Keratinocyte (primary cell): Measurements from ENCODE around the gene CD53. TPM values are rescaled to one million over a fixed set of nuclear protein-coding genes. Genes with fewer than 3 reads are reported as not detected.

Experiments used
- DNase-seq: peaks from one replicate; pipeline ENCODE4 v3.0.0-alpha.2; 2011; ENCODE audit warnings: low read depth, missing footprints, low spot score
- FAIRE-seq: peaks from 2 replicates; lab custom pipeline; 2011; peaks lifted over from hg19 to GRCh38; lab: Jason Lieb, UNC
- H2AFZ ChIP-seq: 2 replicates; pipeline ENCODE4 v1.6.0; 2012; ENCODE audit warnings: low read length, control low read depth, inconsistent platforms; ENCODE audit not compliant: control insufficient read depth
- H3K27ac ChIP-seq: 2 replicates; pipeline ENCODE4 v1.5.1; 2011; ENCODE audit warnings: low read length; ENCODE audit not compliant: control insufficient read depth, insufficient read depth
- H3K27me3 ChIP-seq: 3 replicates; pipeline ENCODE4 v1.6.0; 2011; ENCODE audit warnings: low read length; ENCODE audit not compliant: control insufficient read depth, insufficient read depth; ENCODE audit errors: extremely low read depth
- H3K36me3 ChIP-seq, 2 experiments: 2 replicates in 1 of 2; 3 replicates in 1 of 2; pipeline ENCODE4 v1.5.1; 2011; ENCODE audit warnings: low read length in 2 of 2, mild to moderate bottlenecking in 1 of 2; ENCODE audit not compliant: control insufficient read depth in 2 of 2, insufficient read depth in 2 of 2; ENCODE audit errors: extremely low read depth in 1 of 2
- H3K4me1 ChIP-seq: 3 replicates; pipeline ENCODE4 v1.5.1; 2011; ENCODE audit warnings: low read length; ENCODE audit not compliant: control insufficient read depth, insufficient read depth; ENCODE audit errors: extremely low read depth
- H3K4me2 ChIP-seq: 3 replicates; pipeline ENCODE4 v1.6.0; 2011; ENCODE audit warnings: low read depth, low read length; ENCODE audit not compliant: control insufficient read depth, insufficient read depth; ENCODE audit errors: extremely low read depth
- H3K4me3 ChIP-seq, 3 experiments: fragments of 200-600 bp in 1 of 3; sonication (generic) in 1 of 3; 2 replicates in 2 of 3; 3 replicates in 1 of 3; pipeline ENCODE4 v1.5.1; 2011 to 2016; ENCODE audit warnings: low read length in 3 of 3, mild to moderate bottlenecking in 3 of 3, control low read depth in 2 of 3, inconsistent platforms in 1 of 3, low read depth in 1 of 3, mixed read lengths in 1 of 3, mixed run types in 1 of 3, moderate library complexity in 1 of 3; ENCODE audit not compliant: control insufficient read depth in 2 of 3, insufficient read depth in 2 of 3; ENCODE audit errors: extremely low read depth in 1 of 3
- H3K79me2 ChIP-seq: 2 replicates; pipeline ENCODE4 v1.6.0; 2012; ENCODE audit warnings: low read length; ENCODE audit not compliant: control insufficient read depth, insufficient read depth
- H3K9ac ChIP-seq: 3 replicates; pipeline ENCODE4 v1.6.0; 2011; ENCODE audit warnings: low read length; ENCODE audit not compliant: control insufficient read depth, insufficient read depth; ENCODE audit errors: extremely low read depth
- H3K9me1 ChIP-seq: 3 replicates; pipeline ENCODE4 v1.6.0; 2011; ENCODE audit warnings: low read length; ENCODE audit not compliant: control insufficient read depth, insufficient read depth; ENCODE audit errors: extremely low read depth
- H3K9me3 ChIP-seq: 2 replicates; pipeline ENCODE4 v1.5.1; 2012; ENCODE audit warnings: low read depth, low read length; ENCODE audit not compliant: control insufficient read depth
- H4K20me1 ChIP-seq: 3 replicates; pipeline ENCODE4 v1.6.0; 2011; ENCODE audit warnings: low read length; ENCODE audit not compliant: control insufficient read depth, insufficient read depth; ENCODE audit errors: extremely low read depth
- EZH2 ChIP-seq: IDR thresholded peaks from one replicate; pipeline ENCODE4 v1.6.1; 2012; ENCODE audit warnings: inconsistent platforms, mild to moderate bottlenecking, low read length, moderate library complexity
- dilution Hi-C: fragments of 300-500 bp; cut with MboI; formaldehyde crosslinking; loops from one replicate; pipeline ENCODE4 v1.7.0; 2020; ENCODE audit warnings: low sequenced_read_pairs; ENCODE audit not compliant: extremely low pct_ligation_motif_present
- polyA plus RNA-seq, 5 experiments: library from polyadenylated mRNA; depleted of rRNA in 3 of 5; stranded (reverse) in 3 of 5; stranded (forward) in 1 of 5; unstranded in 1 of 5; fragments of >200 nt; gene quantifications; 1 replicate in 1 of 5; 2 replicates in 3 of 5; 3 replicates in 1 of 5; pipeline versions ENCODE4 v1.2.1 to v1.2.3, GENCODE V29; 2011 to 2012; ENCODE audit warnings: missing spikeins in 2 of 5, low read depth in 1 of 5, low replicate concordance in 1 of 5
- TF ChIP-seq, protein P1 (sequence below), 3 experiments: IDR thresholded peaks in 1 of 3; conservative IDR thresholded peaks in 1 of 3; optimal IDR thresholded peaks in 1 of 3; 2 replicates in 2 of 3; 3 replicates in 1 of 3; pipeline versions ENCODE3 to v1.5.1; 2011; ENCODE audit warnings: low read length in 3 of 3, mild to moderate bottlenecking in 3 of 3, moderate library complexity in 2 of 3, control low read depth in 1 of 3, inconsistent platforms in 1 of 3; ENCODE audit not compliant: insufficient read depth in 2 of 3; ENCODE audit errors: extremely low read depth in 1 of 3

The CD53 gene
- polyA plus RNA-seq, 1 donor (not counting 4 experiments of a cell fraction or from before 2014, with no cell fraction given): 0.09 TPM

- H4K20me1 ChIP-seq: no peaks in the 10 kb centered on the region
- no peaks in the 10 kb centered on the region for H3K4me1 ChIP-seq
- no peak overlapping the region for H3K4me2 ChIP-seq
- H3K79me2 ChIP-seq: no peaks in the 10 kb centered on the region
- TF ChIP-seq EZH2: no peak
- TF ChIP-seq, protein P1, sequence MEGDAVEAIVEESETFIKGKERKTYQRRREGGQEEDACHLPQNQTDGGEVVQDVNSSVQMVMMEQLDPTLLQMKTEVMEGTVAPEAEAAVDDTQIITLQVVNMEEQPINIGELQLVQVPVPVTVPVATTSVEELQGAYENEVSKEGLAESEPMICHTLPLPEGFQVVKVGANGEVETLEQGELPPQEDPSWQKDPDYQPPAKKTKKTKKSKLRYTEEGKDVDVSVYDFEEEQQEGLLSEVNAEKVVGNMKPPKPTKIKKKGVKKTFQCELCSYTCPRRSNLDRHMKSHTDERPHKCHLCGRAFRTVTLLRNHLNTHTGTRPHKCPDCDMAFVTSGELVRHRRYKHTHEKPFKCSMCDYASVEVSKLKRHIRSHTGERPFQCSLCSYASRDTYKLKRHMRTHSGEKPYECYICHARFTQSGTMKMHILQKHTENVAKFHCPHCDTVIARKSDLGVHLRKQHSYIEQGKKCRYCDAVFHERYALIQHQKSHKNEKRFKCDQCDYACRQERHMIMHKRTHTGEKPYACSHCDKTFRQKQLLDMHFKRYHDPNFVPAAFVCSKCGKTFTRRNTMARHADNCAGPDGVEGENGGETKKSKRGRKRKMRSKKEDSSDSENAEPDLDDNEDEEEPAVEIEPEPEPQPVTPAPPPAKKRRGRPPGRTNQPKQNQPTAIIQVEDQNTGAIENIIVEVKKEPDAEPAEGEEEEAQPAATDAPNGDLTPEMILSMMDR (optimal IDR thresholded peaks at IDR 0.05 in 1 of 3, IDR thresholded peaks at IDR 0.05 in 1 of 3, conservative IDR thresholded peaks at IDR 0.05 in 1 of 3; ENCODE audit: extremely low read depth in 1 of 3, insufficient read depth in 2 of 3, low read length in 3 of 3): no peak
- H3K4me3 ChIP-seq: no peak overlapping the region
- H3K27ac ChIP-seq: no peak overlapping the region
- H3K9ac ChIP-seq: no peak overlapping the region
- dilution Hi-C loops: no loop called here
- H2AFZ ChIP-seq: no peak overlapping the region
- no peaks in the 10 kb centered on the region for H3K9me1 ChIP-seq
- H3K9me3 ChIP-seq: no peaks in the 10 kb centered on the region
- DNase-seq: no peak
- no peak for FAIRE-seq
- H3K36me3 ChIP-seq: no peaks in the 10 kb centered on the region
- H3K27me3 ChIP-seq: no peaks in the 10 kb centered on the region
Observed at GRCh38 chr1:110921953-110922352, 49.0 kb downstream of the CD53 start.

DNA sequence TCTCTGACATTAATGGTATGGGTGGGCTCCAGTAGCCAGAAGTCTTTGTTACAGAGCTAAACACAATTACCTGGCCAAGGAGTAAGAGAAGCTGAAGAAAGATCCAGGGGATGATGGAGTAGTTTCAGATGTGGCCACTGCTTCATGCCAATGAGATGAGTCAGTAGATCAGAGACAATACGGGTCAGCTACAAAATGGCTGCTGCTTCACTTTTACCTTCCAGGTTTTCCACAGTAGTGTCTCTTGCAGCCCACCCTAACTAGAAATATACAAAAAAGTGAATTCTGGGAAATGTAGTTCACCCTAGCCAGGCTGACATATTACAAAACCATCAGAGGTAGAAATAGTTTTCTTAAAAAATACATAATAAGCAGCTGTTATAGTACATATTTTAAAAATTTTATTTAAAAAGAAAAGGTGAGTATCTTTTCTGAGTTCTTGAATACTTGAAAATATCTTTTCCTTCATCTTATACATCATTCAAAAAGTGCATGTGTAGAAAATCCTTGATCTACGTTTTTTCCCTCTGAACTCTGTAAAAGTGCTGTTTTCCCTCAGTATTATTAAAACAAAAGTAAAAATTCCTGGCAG, 54.6 kb downstream of the CD53 start:
- no peak overlapping the region for H3K4me3 ChIP-seq
- no peak overlapping the region for H3K9ac ChIP-seq
- dilution Hi-C loops: no loop called here
- H3K9me3 ChIP-seq: no peaks in the 10 kb centered on the region
- H2AFZ ChIP-seq: no peak overlapping the region
- H3K36me3 ChIP-seq: no peaks in the 10 kb centered on the region
- H3K4me2 ChIP-seq: no peak overlapping the region
- H4K20me1 ChIP-seq: no peaks in the 10 kb centered on the region
- no peaks in the 10 kb centered on the region for H3K79me2 ChIP-seq
- no peaks in the 10 kb centered on the region for H3K27me3 ChIP-seq
- H3K9me1 ChIP-seq: no peaks in the 10 kb centered on the region
- H3K27ac ChIP-seq: no peak overlapping the region
- TF ChIP-seq EZH2: no peak
- TF ChIP-seq, protein P1 (optimal IDR thresholded peaks at IDR 0.05 in 1 of 3, IDR thresholded peaks at IDR 0.05 in 1 of 3, conservative IDR thresholded peaks at IDR 0.05 in 1 of 3; ENCODE audit: extremely low read depth in 1 of 3, insufficient read depth in 2 of 3, low read length in 3 of 3): no peak
- H3K4me1 ChIP-seq: no peaks in the 10 kb centered on the region
- FAIRE-seq (peak; percentile 52), DNase-seq (no peak)
